HG03045 (cell line): ENCODE measurements around the gene MAP3K12.
A peak's percentile ranks its signal among the peaks of the same experiment; 100 is the strongest.
"Not testable (repeated sequence)": the region's sequence is repeated elsewhere in the genome, so short reads cannot be mapped to it uniquely, and the experiment has no call there.

Source experiments
- ATAC-seq: cut with Tn5 transposase; IDR thresholded peaks from one replicate; pipeline ENCODE4 v1.9.1; 2021; ENCODE audit warnings: mild to moderate bottlenecking, moderate library complexity; ENCODE audit not compliant: unreplicated experiment

Gene MAP3K12

GRCh38 chr12:53472056-53472582 lies 27.1 kb downstream of the MAP3K12 start:
- no peak for ATAC-seq

GRCh38 chr12:53468282-53468681 lies 31.0 kb downstream of the MAP3K12 start:
- no peak for ATAC-seq

- ATAC-seq, result no peak
Measured at GRCh38 chr12:53467880-53468279, 31.4 kb downstream of the MAP3K12 start.

DNA sequence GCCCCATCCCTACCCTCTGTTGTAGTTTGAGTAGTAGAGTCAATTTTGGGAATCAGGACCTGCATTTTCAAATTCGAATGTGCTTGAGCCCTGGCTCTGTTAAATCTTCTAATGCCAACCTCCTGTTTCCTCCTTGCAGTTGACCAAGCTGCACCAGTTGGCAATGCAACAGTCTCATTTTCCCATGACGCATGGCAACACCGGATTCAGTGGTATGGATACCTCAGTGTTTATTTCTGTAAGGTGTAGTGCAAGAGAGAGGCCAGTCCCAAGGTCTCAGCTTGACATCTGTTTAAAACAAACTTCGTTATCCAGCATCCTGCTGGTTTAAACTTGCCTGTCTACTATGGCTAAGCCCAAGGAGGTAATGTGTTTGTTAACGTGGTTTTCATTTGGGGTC lies 32.2 kb downstream of the MAP3K12 start:
- no peak for ATAC-seq

DNA sequence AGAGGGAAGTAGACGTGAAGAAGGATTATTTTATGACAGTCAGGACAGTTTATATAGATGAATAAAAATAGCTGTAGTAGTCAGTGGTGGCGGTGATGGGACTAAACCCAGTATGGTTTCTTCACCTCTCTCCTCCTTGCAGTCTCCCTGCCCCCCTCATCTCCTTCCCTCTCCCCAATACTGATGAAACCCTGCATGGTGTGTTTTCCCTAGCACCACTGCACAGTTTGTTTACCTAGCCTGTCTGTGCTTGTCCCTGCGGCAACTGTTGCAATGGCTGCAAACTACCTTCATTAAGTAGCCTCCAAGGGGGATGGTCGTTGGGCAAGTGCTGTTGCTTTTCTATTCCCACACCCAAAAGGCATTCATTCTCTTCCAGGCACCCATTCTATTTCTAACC lies 32.6 kb downstream of the MAP3K12 start:
- no peak for ATAC-seq

DNA sequence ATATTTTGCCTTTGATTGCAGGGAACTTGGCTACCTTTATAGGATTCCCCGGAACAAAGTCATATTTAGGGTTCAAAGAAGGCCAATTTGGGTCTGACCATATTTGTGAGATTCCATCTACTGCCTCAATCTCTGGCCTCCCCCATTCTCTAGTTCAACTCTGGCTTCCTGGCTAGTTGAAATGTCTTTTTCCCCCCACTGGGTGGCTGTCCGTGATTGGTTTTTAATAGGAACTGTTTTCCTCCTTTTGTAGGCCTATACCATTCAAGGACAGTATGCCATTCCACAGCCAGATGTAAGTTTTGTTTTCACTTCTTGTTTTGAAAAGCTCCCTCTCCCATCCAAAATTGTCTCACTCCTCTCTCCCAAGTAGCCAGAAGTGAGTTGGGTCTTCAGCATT lies 33.6 kb downstream of the MAP3K12 start:
- no peak for ATAC-seq

- no peak for ATAC-seq
Measured at GRCh38 chr12:53464685-53465418, 34.4 kb downstream of the MAP3K12 start.

DNA sequence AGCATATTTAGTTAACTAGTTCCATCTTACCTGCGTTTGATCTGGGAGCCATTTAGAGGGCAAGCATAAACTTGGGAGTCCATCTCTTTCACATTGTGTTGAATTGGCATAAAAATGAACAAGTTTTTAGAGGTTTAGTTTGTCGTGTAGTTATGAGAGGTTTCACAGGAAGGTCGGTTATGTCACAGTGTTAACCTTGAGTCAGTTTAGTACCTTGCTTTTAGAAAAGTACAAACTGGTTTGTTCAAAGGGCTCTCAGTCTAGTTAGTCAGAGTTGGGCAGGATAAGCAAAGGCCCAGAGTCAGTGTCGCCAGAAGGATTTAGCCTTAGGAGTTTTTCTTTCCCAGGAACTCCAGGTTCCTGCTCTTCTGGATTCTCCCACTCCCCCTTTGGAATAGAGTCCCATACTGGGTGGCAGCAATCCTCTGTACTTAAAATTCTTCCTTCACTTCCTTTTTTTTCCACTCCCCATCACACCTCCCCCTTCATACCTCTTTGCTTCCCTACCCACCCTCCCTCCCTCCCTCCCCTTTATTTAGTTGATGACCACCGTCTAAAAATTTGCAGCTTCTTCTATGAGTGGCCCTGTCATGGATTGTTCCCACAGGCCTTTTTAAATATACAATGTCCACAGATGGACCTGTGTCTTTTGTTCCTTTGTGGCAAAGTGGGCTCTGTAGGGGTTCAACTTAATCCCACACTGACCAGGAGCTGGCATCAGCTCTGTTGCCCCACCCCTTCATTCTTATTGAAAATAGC lies 35.3 kb downstream of the MAP3K12 start:
- no peak for ATAC-seq

- ATAC-seq, result no peak
Measured at GRCh38 chr12:53462935-53463334, 36.3 kb downstream of the MAP3K12 start.

GRCh38 chr12:53461591-53461990 lies 37.7 kb downstream of the MAP3K12 start:
- no peak for ATAC-seq

DNA sequence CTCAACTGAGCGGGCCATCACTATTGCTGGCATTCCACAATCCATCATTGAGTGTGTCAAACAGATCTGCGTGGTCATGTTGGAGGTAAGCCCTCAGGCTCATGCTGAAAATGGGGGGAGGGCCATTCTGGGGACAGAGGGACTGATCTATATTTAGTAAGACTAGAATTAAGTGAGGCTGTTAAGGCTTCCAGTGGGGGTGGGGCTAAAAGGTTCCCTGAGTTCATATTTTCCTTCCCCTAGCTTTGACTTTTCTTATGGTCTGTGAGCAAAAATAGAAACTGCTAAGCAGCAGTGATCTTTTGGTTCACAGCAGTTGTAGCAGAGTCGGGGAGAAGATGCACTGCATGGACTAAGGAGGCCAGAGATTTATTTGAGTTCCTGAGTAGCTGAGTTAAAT lies 38.2 kb downstream of the MAP3K12 start:
- ATAC-seq, result no peak

GRCh38 chr12:53459097-53459496 lies 40.2 kb downstream of the MAP3K12 start:
- no peak for ATAC-seq

DNA sequence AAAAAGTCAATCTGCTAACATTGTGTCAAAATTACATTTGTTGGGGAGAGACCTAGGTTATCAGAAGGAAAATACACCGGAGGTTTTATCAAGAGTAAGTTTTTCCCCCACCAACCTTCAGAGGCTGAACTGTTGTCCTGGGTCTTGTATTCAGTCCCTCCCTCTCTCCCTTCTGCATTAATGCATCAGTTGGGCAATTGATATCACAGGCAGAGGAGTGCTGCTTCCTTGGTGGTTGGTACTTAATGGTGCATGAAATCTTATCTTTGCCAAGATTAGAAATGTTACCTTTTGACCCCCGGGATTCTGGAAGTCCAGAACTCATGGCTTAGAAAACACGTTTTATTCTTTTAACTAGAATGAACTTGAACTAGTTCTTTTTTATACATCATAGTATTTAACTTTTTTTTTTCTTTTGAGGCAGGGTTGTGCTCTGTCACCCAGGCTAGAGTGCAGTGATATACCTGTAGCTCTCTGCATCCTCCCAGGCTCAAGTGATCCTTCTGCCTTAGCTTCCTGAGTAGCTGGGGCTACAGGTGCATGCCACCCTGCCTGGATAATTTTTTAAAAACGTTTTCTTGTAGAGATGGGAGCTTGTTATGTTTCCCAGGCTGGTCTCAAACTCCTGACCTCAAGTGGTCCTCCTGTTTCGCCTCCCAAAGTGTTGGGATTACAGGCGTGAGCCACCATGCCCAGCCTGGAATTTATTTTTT lies 42.4 kb downstream of the MAP3K12 start:
- ATAC-seq, result no peak

GRCh38 chr12:53454707-53455106 lies 44.6 kb downstream of the MAP3K12 start:
- no peak for ATAC-seq

GRCh38 chr12:53453953-53454640 lies 45.2 kb downstream of the MAP3K12 start:
- no peak for ATAC-seq

GRCh38 chr12:53452159-53453077 lies 46.8 kb downstream of the MAP3K12 start:
- no peak for ATAC-seq

DNA sequence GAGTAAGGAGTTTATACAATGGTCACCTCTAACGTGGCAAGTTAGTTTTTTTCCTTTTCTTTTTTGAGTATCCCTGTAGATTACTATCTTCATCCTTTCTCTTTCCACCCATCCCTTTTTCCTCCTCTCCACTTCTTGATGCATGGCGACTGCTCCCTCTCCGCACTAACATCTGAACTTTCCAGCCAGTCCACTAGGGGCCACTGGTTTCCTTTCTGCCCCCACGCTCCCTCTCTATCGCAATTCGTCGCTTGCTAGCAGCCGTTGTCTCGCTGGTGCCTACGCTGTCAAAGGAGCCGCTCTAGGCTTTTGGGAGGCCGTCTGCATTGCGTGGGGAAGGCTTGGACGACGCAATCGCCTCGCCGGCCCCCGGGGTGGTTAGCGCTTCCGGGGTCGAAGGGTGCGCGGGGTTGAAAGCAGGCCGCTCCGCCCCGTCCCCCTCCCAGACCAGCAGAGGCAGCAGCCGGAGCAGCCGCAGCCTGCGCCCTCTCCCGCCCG lies 47.5 kb downstream of the MAP3K12 start, which contains the start of gene PCBP2:
PCBP2 (plus strand) TSS at position 442 of the 498 bp plus-strand sequence. CDS start 2,699 bp downstream, outside the sequence.
- peak; percentile 93 for ATAC-seq

GRCh38 chr12:53450936-53451335 lies 48.3 kb downstream of the MAP3K12 start:
- ATAC-seq, result no peak

- ATAC-seq, result not testable (repeated sequence)
Measured at GRCh38 chr12:53444593-53445325, 54.5 kb downstream of the MAP3K12 start.
